Measurements from ENCODE around the gene CDK13.

- TF ChIP-seq CTCF (IDR thresholded peaks at IDR 0.05) (no peak), POLR2AphosphoS5 (IDR thresholded peaks at IDR 0.05; ENCODE audit: insufficient read depth in 1 of 2, low read depth in 1 of 2) (no peak), POLR2A (IDR thresholded peaks at IDR 0.05) (no peak)
Observed at GRCh38 chr7:40001649-40002048, 51.6 kb downstream of the CDK13 start.

All from vagina (tissue), 2 donors.